ENCODE data around the gene DIRAS1.
"Not testable (repeated sequence)": the region's sequence is repeated elsewhere in the genome, so short reads cannot be mapped to it uniquely, and the experiment has no call there.

Gene DIRAS1

GRCh38 chr19:2726160-2726855, 5.1 kb upstream of the DIRAS1 start:
- DNase-seq = no peak

- DNase-seq = no peak
These were observed 3.0 kb upstream of the DIRAS1 start for GRCh38 chr19:2724148-2724557.

- DNase-seq = no peak
These were observed 2.6 kb upstream of the DIRAS1 start for GRCh38 chr19:2723747-2724146.

GRCh38 chr19:2723345-2723715, 2.2 kb upstream of the DIRAS1 start:
- no peak for DNase-seq

- DNase-seq = no peak
These were observed 1.6 kb upstream of the DIRAS1 start for GRCh38 chr19:2722541-2723344.

- DNase-seq = no peak
These were observed 683 bp upstream of the DIRAS1 start for GRCh38 chr19:2721570-2722540.

- DNase-seq = no peak
These were observed 1.0 kb downstream of the DIRAS1 start for GRCh38 chr19:2719920-2720776.

GRCh38 chr19:2719232-2719735, 1.9 kb downstream of the DIRAS1 start:
- no peak for DNase-seq

GRCh38 chr19:2717638-2718541, 3.3 kb downstream of the DIRAS1 start:
- no peak for DNase-seq

- no peak for DNase-seq
These were observed 4.2 kb downstream of the DIRAS1 start for GRCh38 chr19:2716722-2717637.

- no peak for DNase-seq
These were observed 4.9 kb downstream of the DIRAS1 start for GRCh38 chr19:2716275-2716650.

GRCh38 chr19:2715470-2716274, 5.5 kb downstream of the DIRAS1 start:
- no peak for DNase-seq

- no peak for DNase-seq
These were observed 6.5 kb downstream of the DIRAS1 start for GRCh38 chr19:2714531-2715269.

- not testable (repeated sequence) for DNase-seq
These were observed 7.1 kb downstream of the DIRAS1 start for GRCh38 chr19:2714102-2714501.

- DNase-seq = not testable (repeated sequence)
These were observed 8.0 kb downstream of the DIRAS1 start for GRCh38 chr19:2713170-2713569.

GRCh38 chr19:2711875-2712205, 9.3 kb downstream of the DIRAS1 start:
- no peak for DNase-seq

- no peak for DNase-seq
These were observed 9.8 kb downstream of the DIRAS1 start for GRCh38 chr19:2711172-2711874.

GRCh38 chr19:2706251-2706650, 14.9 kb downstream of the DIRAS1 start:
- DNase-seq = no peak
